Measurements from ENCODE around the gene SUSD4.
A peak's percentile ranks its signal among the peaks of the same experiment; 100 is the strongest.

The SUSD4 gene

DNA sequence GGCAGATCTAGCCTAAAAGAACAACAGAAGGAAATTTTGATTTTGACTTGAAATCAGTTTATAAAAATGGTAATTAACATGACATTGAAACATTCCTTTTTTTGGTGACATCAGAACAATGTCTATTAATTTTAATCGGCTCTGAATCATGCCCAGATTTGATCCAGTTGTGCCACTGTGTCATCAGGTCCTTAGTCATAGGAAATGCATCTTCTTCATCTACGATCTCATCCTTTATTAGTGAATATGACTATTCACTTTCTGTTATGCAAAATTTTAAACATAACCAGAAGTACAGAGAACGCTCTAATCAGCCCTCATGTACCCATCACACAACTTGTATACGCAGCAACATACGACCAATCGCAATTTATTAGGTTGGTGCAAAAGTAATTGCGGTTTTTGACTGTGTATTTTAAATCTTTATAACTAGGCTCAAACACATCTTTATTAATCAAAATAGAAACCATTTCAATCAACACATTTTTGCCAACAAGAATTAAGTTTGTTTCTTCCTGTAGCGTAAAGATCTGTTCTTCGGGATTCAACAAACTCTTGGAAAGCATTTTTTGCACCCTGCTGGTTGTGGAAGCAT is 180.6 kb downstream of the SUSD4 start:
- Histone ChIP-seq H3K27ac (ENCODE audit: poor library complexity, severe bottlenecking) (no peak overlapping the region), H3K4me1 (ENCODE audit: insufficient read depth, poor library complexity, severe bottlenecking) (no peaks in the 10 kb centered on the region), H3K36me3 (ENCODE audit: low read depth) (no peaks in the 10 kb centered on the region), H3K27me3 (ENCODE audit: insufficient read depth, poor library complexity, severe bottlenecking) (no peaks in the 10 kb centered on the region), H3K9me3 (ENCODE audit: severe bottlenecking) (no peaks in the 10 kb centered on the region), H3K4me3 (ENCODE audit: severe bottlenecking) (no peak overlapping the region)
- DNase-seq (ENCODE audit: low spot score) = no peak
- no peak for ATAC-seq (ENCODE audit: low read depth)
- TF ChIP-seq, protein P1, sequence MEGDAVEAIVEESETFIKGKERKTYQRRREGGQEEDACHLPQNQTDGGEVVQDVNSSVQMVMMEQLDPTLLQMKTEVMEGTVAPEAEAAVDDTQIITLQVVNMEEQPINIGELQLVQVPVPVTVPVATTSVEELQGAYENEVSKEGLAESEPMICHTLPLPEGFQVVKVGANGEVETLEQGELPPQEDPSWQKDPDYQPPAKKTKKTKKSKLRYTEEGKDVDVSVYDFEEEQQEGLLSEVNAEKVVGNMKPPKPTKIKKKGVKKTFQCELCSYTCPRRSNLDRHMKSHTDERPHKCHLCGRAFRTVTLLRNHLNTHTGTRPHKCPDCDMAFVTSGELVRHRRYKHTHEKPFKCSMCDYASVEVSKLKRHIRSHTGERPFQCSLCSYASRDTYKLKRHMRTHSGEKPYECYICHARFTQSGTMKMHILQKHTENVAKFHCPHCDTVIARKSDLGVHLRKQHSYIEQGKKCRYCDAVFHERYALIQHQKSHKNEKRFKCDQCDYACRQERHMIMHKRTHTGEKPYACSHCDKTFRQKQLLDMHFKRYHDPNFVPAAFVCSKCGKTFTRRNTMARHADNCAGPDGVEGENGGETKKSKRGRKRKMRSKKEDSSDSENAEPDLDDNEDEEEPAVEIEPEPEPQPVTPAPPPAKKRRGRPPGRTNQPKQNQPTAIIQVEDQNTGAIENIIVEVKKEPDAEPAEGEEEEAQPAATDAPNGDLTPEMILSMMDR (IDR thresholded peaks at IDR 0.05; ENCODE audit: poor library complexity, severe bottlenecking) = no peak

DNA sequence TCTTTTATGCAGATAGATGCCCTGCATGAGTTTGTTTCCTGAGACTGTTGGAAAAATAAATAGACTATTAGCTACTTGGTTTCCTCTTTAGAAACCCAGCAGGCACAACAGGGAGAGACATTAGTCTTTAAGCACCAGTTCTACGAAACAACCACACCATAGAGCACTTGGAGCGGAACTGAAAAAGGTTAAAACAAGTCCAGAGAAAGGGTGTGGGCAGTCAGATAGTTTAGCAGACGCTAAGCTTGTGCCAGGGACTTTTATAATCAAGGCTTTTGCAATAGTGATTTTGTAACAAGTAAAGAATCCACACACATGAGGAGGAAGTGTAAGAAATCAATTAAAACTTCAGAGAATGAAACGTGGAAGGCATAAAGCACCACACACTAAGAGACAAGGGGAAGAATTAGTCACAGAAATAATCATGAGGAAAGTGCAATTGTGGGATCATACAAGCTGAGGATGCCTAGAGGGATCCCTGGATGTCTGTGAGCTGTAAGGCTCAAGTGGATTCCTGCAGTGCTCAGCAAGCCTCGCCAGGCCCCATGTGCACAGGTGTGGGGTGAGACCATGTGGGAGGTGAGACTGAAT is 183.2 kb downstream of the SUSD4 start:
- Histone ChIP-seq H3K36me3 (ENCODE audit: low read depth) (no peaks in the 10 kb centered on the region), H3K4me3 (ENCODE audit: severe bottlenecking) (no peak overlapping the region), H3K9me3 (ENCODE audit: severe bottlenecking) (no peaks in the 10 kb centered on the region), H3K27me3 (ENCODE audit: insufficient read depth, poor library complexity, severe bottlenecking) (no peaks in the 10 kb centered on the region), H3K27ac (ENCODE audit: poor library complexity, severe bottlenecking) (no peak overlapping the region), H3K4me1 (ENCODE audit: insufficient read depth, poor library complexity, severe bottlenecking) (no peaks in the 10 kb centered on the region)
- peak; percentile 55; the same call in 2 of the 3 replicates for ATAC-seq (ENCODE audit: low read depth)
- no peak for DNase-seq (ENCODE audit: low spot score)
- TF ChIP-seq, protein P1 (IDR thresholded peaks at IDR 0.05; ENCODE audit: poor library complexity, severe bottlenecking) = no peak

DNA sequence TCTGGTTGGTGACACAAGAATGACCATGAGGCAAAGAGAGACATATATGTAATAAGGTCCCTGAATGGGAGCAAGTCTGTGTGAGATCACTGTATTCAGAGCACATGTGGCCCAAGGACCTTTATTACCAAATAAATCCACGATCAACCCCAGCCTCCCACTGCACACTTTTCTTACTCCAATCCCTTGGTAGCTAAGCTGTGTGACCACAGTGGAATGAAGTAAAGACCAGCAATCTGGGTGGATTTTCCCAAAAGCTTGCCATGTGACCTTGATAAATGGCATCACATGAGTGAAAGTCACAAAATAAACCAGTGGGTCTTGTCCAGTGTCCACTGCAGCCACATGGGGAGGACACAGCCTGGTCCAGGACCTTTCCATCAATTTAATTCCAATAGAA is 184.2 kb downstream of the SUSD4 start:
- H3K4me1 ChIP-seq (ENCODE audit: insufficient read depth, poor library complexity, severe bottlenecking) = no peaks in the 10 kb centered on the region
- ATAC-seq (ENCODE audit: low read depth) (no peak), DNase-seq (ENCODE audit: low spot score) (no peak)
- no peak overlapping the region for H3K4me3 ChIP-seq (ENCODE audit: severe bottlenecking)
- H3K9me3 ChIP-seq (ENCODE audit: severe bottlenecking) = no peaks in the 10 kb centered on the region
- TF ChIP-seq, protein P1 (IDR thresholded peaks at IDR 0.05; ENCODE audit: poor library complexity, severe bottlenecking) = no peak
- no peak overlapping the region for H3K27ac ChIP-seq (ENCODE audit: poor library complexity, severe bottlenecking)
- H3K27me3 ChIP-seq (ENCODE audit: insufficient read depth, poor library complexity, severe bottlenecking) = no peaks in the 10 kb centered on the region
- H3K36me3 ChIP-seq (ENCODE audit: low read depth) = no peaks in the 10 kb centered on the region

DNA sequence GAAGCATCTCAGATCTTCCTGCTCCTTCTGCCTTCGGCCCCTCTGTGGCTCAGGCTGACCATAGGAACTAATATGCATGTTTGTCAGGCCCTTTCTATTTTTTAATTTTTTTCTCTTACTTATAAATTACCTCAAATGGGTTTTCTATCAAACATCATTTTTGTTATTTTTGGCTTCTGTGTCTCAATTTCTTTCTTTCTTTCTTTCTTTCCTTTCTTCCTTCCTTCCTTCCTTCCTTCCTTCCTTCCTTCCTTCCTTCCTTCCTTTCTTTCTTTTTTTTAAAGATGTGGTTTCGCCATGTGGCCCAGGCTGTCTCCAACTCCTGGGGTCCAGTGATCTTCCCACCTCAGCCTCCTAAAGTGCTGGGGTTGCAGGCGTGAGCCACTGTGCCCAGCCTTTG is 184.7 kb downstream of the SUSD4 start:
- TF ChIP-seq, protein P1 (IDR thresholded peaks at IDR 0.05; ENCODE audit: poor library complexity, severe bottlenecking) = no peak

DNA sequence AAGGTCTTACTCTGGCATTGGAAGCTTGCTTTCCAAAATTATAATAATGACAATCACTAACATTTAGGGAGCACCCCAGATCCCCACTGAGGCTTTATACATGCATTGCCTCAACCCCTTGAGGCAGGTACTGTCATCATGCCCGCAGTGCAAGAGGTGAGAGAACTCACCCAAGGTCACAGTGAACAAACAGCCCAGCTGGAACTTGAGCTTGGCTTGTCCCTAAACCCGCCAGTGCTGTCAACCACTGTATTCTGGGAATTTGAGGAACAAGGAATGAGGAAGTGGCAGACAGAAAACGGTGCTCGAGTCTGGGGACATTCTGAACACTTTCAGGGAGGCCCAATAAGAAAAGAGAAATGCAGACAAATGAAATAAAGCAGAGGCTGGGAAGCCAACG is 186.3 kb downstream of the SUSD4 start:
- H3K36me3 ChIP-seq (ENCODE audit: low read depth) = no peaks in the 10 kb centered on the region
- no peak for ATAC-seq (ENCODE audit: low read depth)
- no peak for DNase-seq (ENCODE audit: low spot score)
- no peaks in the 10 kb centered on the region for H3K4me1 ChIP-seq (ENCODE audit: insufficient read depth, poor library complexity, severe bottlenecking)
- H3K9me3 ChIP-seq (ENCODE audit: severe bottlenecking) = no peaks in the 10 kb centered on the region
- TF ChIP-seq, protein P1 (IDR thresholded peaks at IDR 0.05; ENCODE audit: poor library complexity, severe bottlenecking) = no peak
- no peak overlapping the region for H3K4me3 ChIP-seq (ENCODE audit: severe bottlenecking)
- no peaks in the 10 kb centered on the region for H3K27me3 ChIP-seq (ENCODE audit: insufficient read depth, poor library complexity, severe bottlenecking)
- H3K27ac ChIP-seq (ENCODE audit: poor library complexity, severe bottlenecking) = no peak overlapping the region

More for the DNA sequence above, 184.7 kb downstream of the SUSD4 start:
- no peaks in the 10 kb centered on the region for H3K9me3 ChIP-seq (ENCODE audit: severe bottlenecking)
- no peaks in the 10 kb centered on the region for H3K4me1 ChIP-seq (ENCODE audit: insufficient read depth, poor library complexity, severe bottlenecking)
- no peak for DNase-seq (ENCODE audit: low spot score)
- no peak for ATAC-seq (ENCODE audit: low read depth)
- no peak overlapping the region for H3K27ac ChIP-seq (ENCODE audit: poor library complexity, severe bottlenecking)
- H3K4me3 ChIP-seq (ENCODE audit: severe bottlenecking) = no peak overlapping the region
- no peaks in the 10 kb centered on the region for H3K27me3 ChIP-seq (ENCODE audit: insufficient read depth, poor library complexity, severe bottlenecking)
- H3K36me3 ChIP-seq (ENCODE audit: low read depth) = no peaks in the 10 kb centered on the region
